Right atrium auricular region (tissue), 2 donors: ENCODE results near the gene PLAU. TPM values are rescaled to one million over a fixed set of nuclear protein-coding genes. Genes with fewer than 3 reads are reported as not detected.
A peak's percentile ranks its signal among the peaks of the same experiment; 100 is the strongest.

Source experiments
- DNase-seq: peaks from one replicate; pipeline ENCODE4 v3.0.0-alpha.2; 2019; ENCODE audit warnings: low spot score
- H3K27ac ChIP-seq, 2 donors: fragments of 200-600 bp; sonication (generic); 1 replicate in 1 of 2; 2 replicates in 1 of 2; pipeline ENCODE4 v1.5.1; 2016 to 2019
- H3K27me3 ChIP-seq, 2 donors: fragments of 200-600 bp; sonication (generic); one replicate each; pipeline versions ENCODE4 v1.5.1 to v1.6.0; 2017 to 2019
- H3K36me3 ChIP-seq: fragments of 200-600 bp; sonication (generic); one replicate; pipeline ENCODE4 v1.5.1; 2016
- H3K4me1 ChIP-seq, 2 donors: fragments of 200-600 bp; sonication (generic); one replicate each; pipeline versions ENCODE4 v1.5.1 to v1.6.0; 2017 to 2019
- H3K4me3 ChIP-seq, 2 donors: fragments of 200-600 bp; sonication (generic); 1 replicate in 1 of 2; 2 replicates in 1 of 2; pipeline ENCODE4 v1.5.1; 2017 to 2019; ENCODE audit warnings: mild to moderate bottlenecking in 1 of 2, moderate library complexity in 1 of 2
- H3K9me3 ChIP-seq, 2 donors: fragments of 200-600 bp; sonication (generic); one replicate each; pipeline ENCODE4 v1.5.1; 2019
- CTCF ChIP-seq, 2 donors: fragments of 200-600 bp; sonication (generic); IDR thresholded peaks; one replicate each; pipeline ENCODE4 v1.5.1; 2019; ENCODE audit warnings: antibody characterized with exemption in 2 of 2
- total RNA-seq, 2 donors: library from RNA; depleted of rRNA; stranded (reverse); fragments of >200 nt; gene quantifications; one replicate each; pipeline ENCODE4 v1.1.0, GENCODE V29; 2016

Gene PLAU
- total RNA-seq, 2 donors from 2014 or later: 3.9 to 4.6 TPM

GRCh38 chr10:73897693-73898092, 13.2 kb upstream of the PLAU start:
- no peak for TF ChIP-seq CTCF (IDR thresholded peaks at IDR 0.05)
- Histone ChIP-seq H3K4me1 (no peaks in the 10 kb centered on the region), H3K9me3 (no peaks in the 10 kb centered on the region), H3K27ac (no peak overlapping the region), H3K4me3 (no peak overlapping the region), H3K36me3 (no peaks in the 10 kb centered on the region), H3K27me3 (no peaks in the 10 kb centered on the region)
- DNase-seq: no peak

GRCh38 chr10:73898730-73899410, 12.1 kb upstream of the PLAU start:
- Histone ChIP-seq H3K27ac (peak overlapping the region in 1 of 2 donors; percentile 1), H3K36me3 (no peaks in the 10 kb centered on the region), H3K9me3 (no peaks in the 10 kb centered on the region), H3K27me3 (no peaks in the 10 kb centered on the region), H3K4me3 (no peak overlapping the region), H3K4me1 (no peaks in the 10 kb centered on the region)
- TF ChIP-seq CTCF (IDR thresholded peaks at IDR 0.05): no peak
- no peak for DNase-seq

GRCh38 chr10:73899423-73899822, 11.5 kb upstream of the PLAU start:
- DNase-seq: no peak
- Histone ChIP-seq H3K36me3 (no peaks in the 10 kb centered on the region), H3K4me1 (no peaks in the 10 kb centered on the region), H3K9me3 (no peaks in the 10 kb centered on the region), H3K4me3 (no peak overlapping the region), H3K27ac (no peak overlapping the region), H3K27me3 (no peaks in the 10 kb centered on the region)
- no peak for TF ChIP-seq CTCF (IDR thresholded peaks at IDR 0.05)

- Histone ChIP-seq H3K36me3 (no peaks in the 10 kb centered on the region), H3K4me1 (no peaks in the 10 kb centered on the region), H3K27ac (no peak overlapping the region), H3K27me3 (no peaks in the 10 kb centered on the region), H3K9me3 (no peaks in the 10 kb centered on the region), H3K4me3 (no peak overlapping the region)
- DNase-seq: no peak
- TF ChIP-seq CTCF (IDR thresholded peaks at IDR 0.05): no peak
These were observed 10.9 kb upstream of the PLAU start for GRCh38 chr10:73900064-73900463.

GRCh38 chr10:73901261-73901660, 9.7 kb upstream of the PLAU start:
- H3K4me1 ChIP-seq: peaks cover 0 to 5% of the 10 kb centered on the region in 2 donors

More at GRCh38 chr10:73901261-73901660, 9.7 kb upstream of the PLAU start:
- DNase-seq: no peak
- Histone ChIP-seq H3K27ac (no peak overlapping the region), H3K9me3 (no peaks in the 10 kb centered on the region), H3K36me3 (no peaks in the 10 kb centered on the region), H3K27me3 (no peaks in the 10 kb centered on the region), H3K4me3 (no peak overlapping the region)
- no peak for TF ChIP-seq CTCF (IDR thresholded peaks at IDR 0.05)
